Vagina (tissue), 2 donors: ENCODE data around the gene CDH7.

ENCODE experiments used
- POLR2A ChIP-seq, 2 donors: fragments of 450-650 bp; IDR thresholded peaks; one replicate each; pipeline ENCODE4 v1.6.1; 2017; ENCODE audit warnings: antibody characterized with exemption in 2 of 2, mild to moderate bottlenecking in 2 of 2, moderate library complexity in 2 of 2
- POLR2AphosphoS5 ChIP-seq, 2 donors: sonication (generic); formaldehyde crosslinking; IDR thresholded peaks; one replicate each; pipeline ENCODE4 v1.9.0; 2017; ENCODE audit warnings: antibody characterized with exemption in 2 of 2, mild to moderate bottlenecking in 2 of 2, low read depth in 1 of 2; ENCODE audit not compliant: insufficient read depth in 1 of 2
- TF ChIP-seq, protein P1 (sequence below), 3 experiments: fragments of 450-650 bp in 2 of 3; fragments of 200-600 bp in 1 of 3; sonication (generic) in 1 of 3; IDR thresholded peaks; one replicate each; pipeline ENCODE4 v1.5.1; 2017 to 2019; ENCODE audit warnings: antibody characterized with exemption in 3 of 3, mild to moderate bottlenecking in 2 of 3, moderate library complexity in 2 of 3

DNA sequence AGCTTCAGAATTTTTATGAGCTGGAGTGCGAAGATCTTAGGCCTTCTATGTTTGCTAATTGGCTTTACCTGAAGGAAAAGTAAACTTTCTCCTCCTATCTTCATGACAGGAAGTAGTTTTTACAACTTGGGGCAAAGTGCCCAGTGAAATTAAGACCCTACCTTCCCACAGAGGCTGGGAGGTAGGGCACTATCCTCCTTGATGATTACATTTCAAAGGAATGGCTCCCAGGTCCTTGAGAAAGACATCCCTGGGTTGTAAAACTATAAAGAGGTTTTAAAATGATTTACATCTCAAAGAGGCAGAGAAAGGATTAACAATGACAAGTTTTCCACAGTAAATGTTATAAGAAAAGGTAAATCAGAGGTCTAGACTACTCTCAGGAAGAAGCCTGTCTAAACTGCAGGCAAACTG lies 155.8 kb downstream of the CDH7 start:
- TF ChIP-seq, protein P1, sequence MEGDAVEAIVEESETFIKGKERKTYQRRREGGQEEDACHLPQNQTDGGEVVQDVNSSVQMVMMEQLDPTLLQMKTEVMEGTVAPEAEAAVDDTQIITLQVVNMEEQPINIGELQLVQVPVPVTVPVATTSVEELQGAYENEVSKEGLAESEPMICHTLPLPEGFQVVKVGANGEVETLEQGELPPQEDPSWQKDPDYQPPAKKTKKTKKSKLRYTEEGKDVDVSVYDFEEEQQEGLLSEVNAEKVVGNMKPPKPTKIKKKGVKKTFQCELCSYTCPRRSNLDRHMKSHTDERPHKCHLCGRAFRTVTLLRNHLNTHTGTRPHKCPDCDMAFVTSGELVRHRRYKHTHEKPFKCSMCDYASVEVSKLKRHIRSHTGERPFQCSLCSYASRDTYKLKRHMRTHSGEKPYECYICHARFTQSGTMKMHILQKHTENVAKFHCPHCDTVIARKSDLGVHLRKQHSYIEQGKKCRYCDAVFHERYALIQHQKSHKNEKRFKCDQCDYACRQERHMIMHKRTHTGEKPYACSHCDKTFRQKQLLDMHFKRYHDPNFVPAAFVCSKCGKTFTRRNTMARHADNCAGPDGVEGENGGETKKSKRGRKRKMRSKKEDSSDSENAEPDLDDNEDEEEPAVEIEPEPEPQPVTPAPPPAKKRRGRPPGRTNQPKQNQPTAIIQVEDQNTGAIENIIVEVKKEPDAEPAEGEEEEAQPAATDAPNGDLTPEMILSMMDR (IDR thresholded peaks at IDR 0.05): no peak
- no peak for TF ChIP-seq POLR2A (IDR thresholded peaks at IDR 0.05)
- no peak for TF ChIP-seq POLR2AphosphoS5 (IDR thresholded peaks at IDR 0.05; ENCODE audit: insufficient read depth in 1 of 2, low read depth in 1 of 2)
